ENCODE results near the gene CDC14A.
"Not testable (repeated sequence)": the region's sequence is repeated elsewhere in the genome, so short reads cannot be mapped to it uniquely, and the experiment has no call there.

CDC14A gene

DNA sequence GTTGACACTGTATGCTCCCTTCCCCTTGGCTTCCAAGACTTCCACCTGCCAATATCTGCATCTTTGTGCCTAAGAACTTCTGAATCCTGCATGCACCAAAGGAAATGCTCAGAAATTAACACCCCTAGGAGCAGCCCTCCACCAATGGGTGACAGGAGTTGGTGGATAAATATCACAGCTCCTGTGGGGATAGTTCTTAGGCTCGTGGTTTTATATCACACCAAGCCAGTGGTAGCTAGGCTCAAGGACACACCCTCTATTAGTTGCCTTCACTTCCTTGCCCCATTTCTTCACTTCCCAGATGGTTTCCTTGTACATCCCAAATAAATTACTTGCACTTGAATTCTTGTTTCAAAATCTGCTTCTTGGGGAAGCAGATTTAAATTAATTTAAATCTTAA is 16.9 kb upstream of the CDC14A start:
- DNase-seq (ENCODE audit: low read depth in 2 of 2), result no peak

- DNase-seq (ENCODE audit: low read depth in 2 of 2), result not testable (repeated sequence)
Observed at GRCh38 chr1:100337878-100338277, 14.4 kb upstream of the CDC14A start.

GRCh38 chr1:100339735-100340134 is 12.6 kb upstream of the CDC14A start:
- not testable (repeated sequence) for DNase-seq (ENCODE audit: low read depth in 2 of 2)

GRCh38 chr1:100340494-100340893 is 11.8 kb upstream of the CDC14A start:
- no peak for DNase-seq (ENCODE audit: low read depth in 2 of 2)

DNA sequence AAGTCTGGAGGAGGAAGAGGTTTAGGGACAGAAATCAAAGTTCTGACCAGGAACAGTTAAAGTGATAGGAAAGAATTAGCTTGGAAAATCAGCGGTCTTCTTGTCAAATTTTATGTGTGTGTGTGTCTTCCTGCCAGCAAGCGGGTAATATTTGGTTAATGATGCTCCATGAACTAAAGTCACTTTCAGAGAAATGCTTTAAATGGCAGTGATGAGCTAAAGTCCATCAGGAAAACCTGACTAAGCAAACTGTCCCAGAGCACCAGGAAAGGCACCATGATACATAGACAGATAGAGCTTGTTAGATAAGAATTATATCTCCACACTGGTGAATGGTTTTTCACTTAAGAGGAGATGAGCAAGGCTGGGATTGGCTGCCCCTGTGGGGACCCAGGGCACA is 10.0 kb upstream of the CDC14A start:
- DNase-seq (ENCODE audit: low read depth in 2 of 2), result no peak

- DNase-seq (ENCODE audit: low read depth in 2 of 2), result no peak
Observed at GRCh38 chr1:100343897-100344296, 8.4 kb upstream of the CDC14A start.

GRCh38 chr1:100344774-100345173 is 7.5 kb upstream of the CDC14A start:
- DNase-seq (ENCODE audit: low read depth in 2 of 2), result no peak

DNA sequence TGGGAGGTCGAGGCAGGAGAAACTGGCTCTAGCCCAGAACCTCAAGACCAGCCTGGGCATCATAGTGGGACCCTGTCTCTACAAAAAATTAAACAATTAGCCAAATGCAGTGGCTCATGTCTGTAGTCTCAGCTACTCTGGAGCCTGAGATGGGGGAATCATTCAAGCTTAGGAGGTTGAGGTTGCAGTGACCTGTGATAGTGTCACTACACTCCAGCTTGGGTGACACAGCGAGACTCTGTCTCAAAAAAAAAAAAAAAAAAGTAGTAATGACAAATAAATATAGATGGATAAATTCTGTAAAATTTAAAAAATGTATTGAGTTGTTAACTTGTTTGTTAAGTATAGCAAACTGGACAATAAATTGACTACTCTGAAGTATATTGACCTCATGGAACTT is 5.9 kb upstream of the CDC14A start:
- no peak for DNase-seq (ENCODE audit: low read depth in 2 of 2)

GRCh38 chr1:100347009-100347966 is 5.0 kb upstream of the CDC14A start:
- DNase-seq (ENCODE audit: low read depth in 2 of 2), result no peak

- DNase-seq (ENCODE audit: low read depth in 2 of 2), result no peak
Observed at GRCh38 chr1:100348549-100349144, 3.7 kb upstream of the CDC14A start.

GRCh38 chr1:100349246-100349645 is 3.1 kb upstream of the CDC14A start:
- DNase-seq (ENCODE audit: low read depth in 2 of 2), result no peak

DNA sequence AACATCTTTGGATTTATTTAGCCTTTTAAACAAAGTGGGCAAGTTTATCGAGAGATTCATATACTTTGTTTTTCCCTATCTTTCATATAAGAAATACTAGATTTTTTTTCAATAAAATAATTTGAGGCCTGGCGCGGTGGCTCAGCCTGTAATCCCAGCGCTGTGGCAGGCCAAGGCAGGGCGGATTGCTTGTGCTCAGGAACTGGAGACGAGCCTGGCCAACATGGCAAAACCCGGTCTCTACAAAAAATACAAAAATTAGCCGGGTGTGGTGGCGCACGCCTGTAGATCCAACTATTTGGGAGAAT is 1.6 kb upstream of the CDC14A start:
- DNase-seq (ENCODE audit: low read depth in 2 of 2), result no peak

DNA sequence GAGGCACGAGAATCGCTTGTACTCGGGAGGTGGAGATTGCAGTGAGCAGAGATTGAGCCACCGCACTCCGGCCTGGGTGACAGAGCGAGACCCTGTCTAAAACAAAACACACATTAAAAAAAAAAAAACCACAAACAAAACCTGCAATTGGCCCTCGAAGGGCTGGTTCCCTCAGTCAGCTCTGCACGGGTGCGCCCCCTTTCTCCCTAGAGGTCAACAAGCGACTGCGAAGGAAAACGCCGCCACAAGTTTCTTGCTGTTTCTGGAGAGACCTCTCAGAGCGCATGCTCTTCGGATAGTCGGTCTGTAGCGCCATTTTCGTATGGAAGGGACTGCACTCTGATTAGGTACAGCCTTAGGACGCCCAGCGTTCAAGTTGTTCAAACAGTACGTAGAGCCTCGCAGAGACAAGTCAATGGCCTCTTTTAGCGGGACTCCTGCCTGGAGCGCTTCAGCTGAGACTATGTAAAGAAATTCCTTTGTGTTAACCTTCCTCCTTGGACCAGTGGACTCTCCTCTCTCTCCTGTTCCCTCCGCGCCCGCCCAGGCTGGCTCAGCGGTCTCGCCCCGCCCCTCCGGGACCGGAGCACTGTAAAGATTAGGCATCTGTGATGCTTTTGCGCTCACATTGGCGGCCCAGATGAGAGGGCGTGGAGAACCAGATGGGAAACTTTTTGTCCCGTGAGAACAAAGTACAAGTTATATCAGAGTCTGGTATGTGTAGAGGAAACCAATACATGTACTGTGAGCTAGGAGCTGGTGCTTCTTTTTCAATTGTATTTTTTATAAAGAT is 1.0 kb upstream of the CDC14A start:
- peak; percentile 76 to 88 for DNase-seq (ENCODE audit: low read depth in 2 of 2)

DNA sequence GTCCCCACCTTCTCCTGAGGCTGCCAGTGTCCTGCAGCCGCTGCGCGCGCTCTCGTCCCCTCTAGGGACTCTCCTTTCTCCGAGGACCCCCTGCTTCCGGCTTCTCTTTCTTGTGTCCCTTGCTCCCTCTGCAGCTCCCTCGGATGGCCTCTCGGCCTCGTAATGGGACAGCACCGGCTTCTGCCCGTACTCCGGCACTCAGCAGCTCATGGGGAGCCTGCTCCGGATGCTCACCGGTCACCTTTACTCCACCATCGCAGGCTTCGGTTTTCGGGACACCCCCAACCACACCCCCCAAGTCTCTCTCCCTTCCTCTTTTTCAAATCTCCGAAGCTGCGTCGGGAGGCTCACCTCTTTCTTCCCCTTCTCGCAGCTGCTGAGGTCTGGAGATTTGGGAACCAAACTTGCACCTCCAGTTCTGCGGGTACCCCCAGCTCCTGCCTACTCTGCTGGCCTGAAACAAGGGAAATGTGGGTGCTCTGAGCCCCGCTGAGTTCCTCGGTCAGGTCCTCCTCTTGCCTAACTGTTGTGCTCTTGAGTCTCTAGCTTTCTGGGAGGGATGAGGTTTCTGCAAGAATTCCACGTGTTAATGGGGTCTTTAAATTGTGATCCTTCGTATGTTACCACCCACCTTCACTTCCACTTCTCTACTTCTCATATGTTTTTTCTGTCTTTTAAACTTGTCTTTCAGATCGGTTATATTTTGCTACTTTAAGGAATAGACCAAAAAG is 930 bp downstream of the CDC14A start:
- DNase-seq (ENCODE audit: low read depth in 2 of 2), result peak in 1 of 2 experiments; percentile 25

DNA sequence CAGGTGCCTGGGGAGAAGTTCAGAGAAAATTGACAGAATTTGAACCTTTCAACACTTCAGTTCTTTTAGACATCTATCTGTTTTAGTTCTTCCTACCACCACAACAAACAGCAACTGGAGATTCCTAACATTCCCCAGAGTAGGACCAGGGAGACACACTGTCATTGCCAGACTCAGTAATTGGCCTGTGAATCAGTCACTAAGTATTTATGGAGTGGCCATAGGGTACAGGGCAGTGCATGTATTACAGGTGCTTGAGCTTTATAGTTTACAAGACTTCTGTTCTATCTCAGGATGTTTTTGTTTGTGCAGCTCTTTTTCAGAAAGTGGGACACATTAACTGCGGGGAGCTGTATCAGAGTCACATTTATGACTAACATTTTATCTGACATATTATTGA is 1.7 kb downstream of the CDC14A start:
- DNase-seq (ENCODE audit: low read depth in 2 of 2), result no peak

DNA sequence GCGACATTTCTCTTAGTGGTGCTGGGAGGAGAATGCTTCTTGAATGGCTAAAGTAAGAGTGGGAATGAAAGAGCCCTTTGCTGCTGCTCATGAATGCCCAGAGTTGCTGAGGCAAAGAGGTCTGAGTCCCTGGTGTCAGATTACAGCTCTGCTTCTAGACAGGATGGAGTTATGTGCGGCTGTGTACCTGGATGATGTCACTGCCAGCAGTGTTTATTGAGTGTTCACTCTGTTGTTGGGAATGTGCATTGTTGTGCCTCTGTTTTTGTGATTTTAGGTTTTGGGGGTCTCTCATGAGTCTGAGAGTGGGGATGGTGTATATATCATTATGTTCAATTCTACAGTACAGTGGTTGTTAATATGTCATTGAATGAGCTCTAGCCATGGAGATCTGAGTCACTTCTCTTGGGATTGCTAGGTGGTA is 2.7 kb downstream of the CDC14A start:
- DNase-seq (ENCODE audit: low read depth in 2 of 2), result no peak

GRCh38 chr1:100358210-100358609 is 5.9 kb downstream of the CDC14A start:
- no peak for DNase-seq (ENCODE audit: low read depth in 2 of 2)

- DNase-seq (ENCODE audit: low read depth in 2 of 2), result no peak
Observed at GRCh38 chr1:100359139-100359538, 6.8 kb downstream of the CDC14A start.

DNA sequence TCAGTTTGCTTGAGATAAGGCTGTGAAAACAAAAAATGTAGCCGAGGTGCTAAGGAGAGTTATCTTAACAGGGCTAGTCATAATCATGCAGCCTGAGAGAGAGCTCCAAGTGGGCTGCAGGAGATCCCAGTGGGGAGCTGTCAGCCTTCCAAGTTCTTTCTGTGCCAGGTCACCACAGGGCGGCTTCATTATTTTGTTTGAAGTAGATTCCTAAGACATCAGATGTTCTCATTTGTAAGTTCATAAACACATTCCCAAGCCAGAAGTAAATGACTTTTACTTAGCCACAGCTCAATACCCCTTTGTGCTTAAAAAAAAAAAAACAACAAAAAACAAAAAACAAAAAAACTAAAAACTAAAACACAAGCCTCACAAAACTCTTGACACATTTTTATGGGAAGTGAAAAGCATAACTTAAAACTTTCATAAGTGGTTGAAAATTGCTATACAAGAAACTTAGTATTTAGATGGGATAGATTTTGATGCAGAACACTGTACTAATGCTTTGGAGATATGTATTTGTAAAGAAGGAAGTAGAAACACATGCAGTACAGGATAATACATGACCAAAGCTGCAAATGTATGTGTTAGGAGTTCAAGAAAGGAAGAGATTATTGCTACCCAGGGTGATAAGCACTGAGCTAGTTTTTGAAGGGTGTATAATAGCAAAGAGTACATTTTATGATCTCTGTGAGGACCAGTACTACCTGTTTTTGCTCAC is 8.6 kb downstream of the CDC14A start:
- no peak for DNase-seq (ENCODE audit: low read depth in 2 of 2)

DNA sequence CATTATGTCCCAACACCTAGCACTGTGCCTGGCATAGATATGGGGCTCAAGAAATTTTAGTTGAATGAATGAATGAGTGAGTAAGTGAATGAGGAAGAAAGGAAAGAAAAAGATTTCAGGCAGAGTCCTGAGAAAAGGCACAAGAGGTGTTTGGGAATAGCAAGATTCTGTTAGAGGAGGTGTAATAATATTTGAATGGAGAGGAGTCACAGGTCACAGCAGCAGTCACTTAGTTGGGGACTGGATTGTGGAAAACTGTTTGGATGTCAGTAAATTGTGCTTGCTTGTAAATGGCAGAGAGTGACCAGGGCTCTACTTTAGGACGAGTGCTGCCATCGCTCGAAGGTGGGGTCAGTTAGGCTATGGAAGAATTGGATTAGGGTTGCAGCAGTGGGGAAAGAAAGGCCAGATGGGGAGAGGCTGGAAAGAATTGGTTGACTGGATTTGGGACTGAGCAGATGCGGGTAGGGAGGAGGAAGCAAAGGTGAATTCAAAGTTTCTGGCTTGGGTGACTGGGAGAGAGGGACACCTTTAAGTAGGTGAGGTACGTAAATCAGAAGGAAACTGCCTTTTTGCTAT is 9.3 kb downstream of the CDC14A start:
- DNase-seq (ENCODE audit: low read depth in 2 of 2), result no peak

Data from stimulated activated CD4-positive, alpha-beta T cell treated with anti-CD3 and anti-CD28 coated beads, Interleukin-12 subunit alpha, Interleukin-12 subunit beta, amount 100 ng/mL, for 24 hours (primary cell).